ENCODE results near the gene RAPGEF2. TPM values are rescaled to one million over a fixed set of nuclear protein-coding genes. Genes with fewer than 3 reads are reported as not detected.

Gene RAPGEF2
- total and polyA plus RNA-seq, 2 experiments from 2014 or later, result 8.4 to 79.3 TPM

- Histone ChIP-seq H3K27ac (no peak overlapping the region), H4K20me1 (ENCODE audit: insufficient read depth, poor library complexity, severe bottlenecking) (peaks cover 52% of the 10 kb centered on the region), H3K4me3 (no peak overlapping the region), H3K79me2 (peaks cover 95% of the 10 kb centered on the region), H2AFZ (no peak overlapping the region), H3K9me2 (replicated peaks; ENCODE audit: insufficient read depth) (no peaks in the 10 kb centered on the region), H3K9me3 (ENCODE audit: low read depth) (no peaks in the 10 kb centered on the region), H3K27me3 (no peaks in the 10 kb centered on the region), H3K4me1 (ENCODE audit: insufficient read depth) (peaks cover 7% of the 10 kb centered on the region), H3K4me2 (no peak overlapping the region), H3K36me3 (replicated peaks; ENCODE audit: insufficient read depth, low read depth) (no peaks in the 10 kb centered on the region)
- DNase-seq (ENCODE audit: low spot score), result no peak
- TF ChIP-seq CTCF (IDR thresholded peaks at IDR 0.05; ENCODE audit: poor library complexity), result no peak
- no peak for TF ChIP-seq EZH2phosphoT487 (IDR thresholded peaks at IDR 0.05; ENCODE audit: low read depth, severe bottlenecking, unreplicated experiment)
- TF ChIP-seq EZH2 (IDR thresholded peaks at IDR 0.05; ENCODE audit: borderline replicate concordance), result no peak
Observed at GRCh38 chr4:159163521-159163920, 60.6 kb downstream of the RAPGEF2 start.

- 98% methylated on average over 5 of the region's 5 CpGs for WGBS (ENCODE audit: low lambda C conversion rate, missing lambda C conversion rate)
- H3K36me3 ChIP-seq (replicated peaks; ENCODE audit: insufficient read depth, low read depth), result no peaks in the 10 kb centered on the region
- H3K9me2 ChIP-seq (replicated peaks; ENCODE audit: insufficient read depth), result no peaks in the 10 kb centered on the region
- no peak overlapping the region for H3K27ac ChIP-seq
- H3K9me3 ChIP-seq (ENCODE audit: low read depth), result no peaks in the 10 kb centered on the region
- H3K4me1 ChIP-seq (ENCODE audit: insufficient read depth), result no peaks in the 10 kb centered on the region
- H3K79me2 ChIP-seq, result peaks cover 98% of the 10 kb centered on the region
- H3K4me3 ChIP-seq, result no peak overlapping the region
- H3K27me3 ChIP-seq, result no peaks in the 10 kb centered on the region
- no peak for DNase-seq (ENCODE audit: low spot score)
- no peak overlapping the region for H3K4me2 ChIP-seq
- peaks cover 33% of the 10 kb centered on the region for H4K20me1 ChIP-seq (ENCODE audit: insufficient read depth, poor library complexity, severe bottlenecking)
- H2AFZ ChIP-seq, result no peak overlapping the region
- TF ChIP-seq EZH2phosphoT487 (IDR thresholded peaks at IDR 0.05; ENCODE audit: low read depth, severe bottlenecking, unreplicated experiment), result no peak
- TF ChIP-seq CTCF (IDR thresholded peaks at IDR 0.05; ENCODE audit: poor library complexity), result no peak
- no peak for TF ChIP-seq EZH2 (IDR thresholded peaks at IDR 0.05; ENCODE audit: borderline replicate concordance)
Observed at GRCh38 chr4:159169404-159170302, 66.8 kb downstream of the RAPGEF2 start.

- peaks cover 34% of the 10 kb centered on the region for H4K20me1 ChIP-seq (ENCODE audit: insufficient read depth, poor library complexity, severe bottlenecking)
- 88% methylated on average over 4 of the region's 4 CpGs for WGBS (ENCODE audit: low lambda C conversion rate, missing lambda C conversion rate)
- no peaks in the 10 kb centered on the region for H3K36me3 ChIP-seq (replicated peaks; ENCODE audit: insufficient read depth, low read depth)
- H3K27ac ChIP-seq, result no peak overlapping the region
- peaks cover 94% of the 10 kb centered on the region for H3K79me2 ChIP-seq
- no peak for DNase-seq (ENCODE audit: low spot score)
- no peaks in the 10 kb centered on the region for H3K9me3 ChIP-seq (ENCODE audit: low read depth)
- no peak overlapping the region for H2AFZ ChIP-seq
- peaks cover 7% of the 10 kb centered on the region for H3K4me1 ChIP-seq (ENCODE audit: insufficient read depth)
- no peak overlapping the region for H3K4me2 ChIP-seq
- no peaks in the 10 kb centered on the region for H3K27me3 ChIP-seq
- H3K9me2 ChIP-seq (replicated peaks; ENCODE audit: insufficient read depth), result no peaks in the 10 kb centered on the region
- H3K4me3 ChIP-seq, result no peak overlapping the region
- no peak for TF ChIP-seq EZH2 (IDR thresholded peaks at IDR 0.05; ENCODE audit: borderline replicate concordance)
- no peak for TF ChIP-seq EZH2phosphoT487 (IDR thresholded peaks at IDR 0.05; ENCODE audit: low read depth, severe bottlenecking, unreplicated experiment)
- TF ChIP-seq CTCF (IDR thresholded peaks at IDR 0.05; ENCODE audit: poor library complexity), result no peak
Observed at GRCh38 chr4:159171287-159171686, 68.4 kb downstream of the RAPGEF2 start.

All from hepatocyte (in vitro differentiated cells).